NCI-H774 (cell line): ENCODE measurements around the gene GRIA1.

Experiments used
- DNase-seq: peaks from one replicate; lab custom pipeline; 2025; lab: John Stamatoyannopoulos, UW

Gene GRIA1

GRCh38 chr5:153659039-153659736 lies 168.7 kb downstream of the GRIA1 start:
- no peak for DNase-seq

- no peak for DNase-seq
Observed at GRCh38 chr5:153660919-153661318, 170.4 kb downstream of the GRIA1 start.

- no peak for DNase-seq
Observed at GRCh38 chr5:153661897-153662296, 171.4 kb downstream of the GRIA1 start.

GRCh38 chr5:153670101-153670500 lies 179.6 kb downstream of the GRIA1 start:
- DNase-seq = no peak

GRCh38 chr5:153671653-153672346 lies 181.3 kb downstream of the GRIA1 start:
- DNase-seq = no peak

GRCh38 chr5:153672347-153673090 lies 182.0 kb downstream of the GRIA1 start:
- DNase-seq = no peak

GRCh38 chr5:153674356-153674755 lies 183.9 kb downstream of the GRIA1 start:
- DNase-seq = no peak

- no peak for DNase-seq
Observed at GRCh38 chr5:153676406-153676805, 185.9 kb downstream of the GRIA1 start.

GRCh38 chr5:153676821-153677220 lies 186.4 kb downstream of the GRIA1 start:
- no peak for DNase-seq

- no peak for DNase-seq
Observed at GRCh38 chr5:153678617-153679329, 188.3 kb downstream of the GRIA1 start.

GRCh38 chr5:153690236-153690635 lies 199.8 kb downstream of the GRIA1 start:
- no peak for DNase-seq

- DNase-seq = no peak
Observed at GRCh38 chr5:153696256-153696655, 205.8 kb downstream of the GRIA1 start.

GRCh38 chr5:153699035-153699434 lies 208.6 kb downstream of the GRIA1 start:
- no peak for DNase-seq

GRCh38 chr5:153700940-153701339 lies 210.5 kb downstream of the GRIA1 start:
- no peak for DNase-seq

GRCh38 chr5:153702265-153702664 lies 211.8 kb downstream of the GRIA1 start:
- DNase-seq = no peak

- no peak for DNase-seq
Observed at GRCh38 chr5:153704110-153704509, 213.6 kb downstream of the GRIA1 start.

- no peak for DNase-seq
Observed at GRCh38 chr5:153707626-153708025, 217.2 kb downstream of the GRIA1 start.

- no peak for DNase-seq
Observed at GRCh38 chr5:153711755-153712154, 221.3 kb downstream of the GRIA1 start.

- no peak for DNase-seq
Observed at GRCh38 chr5:153712946-153713345, 222.5 kb downstream of the GRIA1 start.

- DNase-seq = peak; percentile 7
Observed at GRCh38 chr5:153713943-153714342, 223.5 kb downstream of the GRIA1 start.

GRCh38 chr5:153714798-153715197 lies 224.3 kb downstream of the GRIA1 start:
- DNase-seq = no peak

GRCh38 chr5:153717287-153717686 lies 226.8 kb downstream of the GRIA1 start:
- DNase-seq = no peak
